Measurements from ENCODE around the gene ATP5MC3.
A peak's percentile ranks its signal among the peaks of the same experiment; 100 is the strongest.

Gene ATP5MC3

DNA sequence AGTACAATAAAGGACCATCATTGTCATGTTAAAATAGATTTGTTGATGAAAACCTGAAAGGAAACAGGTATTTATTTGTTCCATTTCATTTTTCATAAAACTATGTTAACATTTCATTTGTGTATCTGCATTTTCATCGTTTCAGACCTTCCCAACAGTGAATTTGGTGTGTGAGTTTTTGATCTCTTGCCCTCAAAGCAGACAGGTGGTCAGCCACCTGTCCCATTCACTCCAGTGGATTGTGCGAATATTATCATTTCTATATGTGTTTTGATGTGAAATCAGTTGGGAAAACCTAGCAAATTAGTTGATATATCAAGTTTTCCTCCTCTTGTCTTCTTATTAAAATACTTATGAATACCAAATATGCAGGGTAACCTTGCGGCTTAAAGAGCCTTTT is 25.4 kb upstream of the ATP5MC3 start:
- ChIA-PET POLR2A (no interaction called here), CTCF (interaction anchor here (1.3 kb wide), 1 partner anchor 12 kb away, joined by 4 read pairs; no protein-coding TSS in a partner anchor)
- Histone ChIP-seq H3K4me3 (ENCODE audit: control insufficient read depth in 1 of 7, extremely low read depth in 1 of 7, insufficient read depth in 4 of 7, low read depth in 2 of 7, low read length in 6 of 7) (no peak overlapping the region), H3K27ac (ENCODE audit: insufficient read depth in 1 of 2, low read depth in 1 of 2, low read length in 2 of 2, poor library complexity in 1 of 2, severe bottlenecking in 2 of 2) (no peak overlapping the region), H3K4me1 (ENCODE audit: control extremely low read depth in 1 of 4, control insufficient read depth in 4 of 4, insufficient read depth in 4 of 4, low read length in 3 of 4) (no peaks in the 10 kb centered on the region), H3K9me3 (ENCODE audit: control extremely low read depth in 1 of 5, control insufficient read depth in 4 of 5, insufficient read depth in 2 of 5, low read depth in 1 of 5, low read length in 4 of 5) (no peaks in the 10 kb centered on the region), H3K36me3 (ENCODE audit: control insufficient read depth in 4 of 4, insufficient read depth in 4 of 4, low read length in 3 of 4) (no peaks in the 10 kb centered on the region), H3K27me3 (replicated peaks in 2 of 5; ENCODE audit: control insufficient read depth in 4 of 5, insufficient read depth in 5 of 5, low read length in 4 of 5) (peaks cover 0 to 5% (median 0%) of the 10 kb centered on the region in 5 experiments)
- no peak for DNase-seq
- no CpG with 5 or more reads among the region's 3 CpGs for WGBS (ENCODE audit: insufficient coverage)

DNA sequence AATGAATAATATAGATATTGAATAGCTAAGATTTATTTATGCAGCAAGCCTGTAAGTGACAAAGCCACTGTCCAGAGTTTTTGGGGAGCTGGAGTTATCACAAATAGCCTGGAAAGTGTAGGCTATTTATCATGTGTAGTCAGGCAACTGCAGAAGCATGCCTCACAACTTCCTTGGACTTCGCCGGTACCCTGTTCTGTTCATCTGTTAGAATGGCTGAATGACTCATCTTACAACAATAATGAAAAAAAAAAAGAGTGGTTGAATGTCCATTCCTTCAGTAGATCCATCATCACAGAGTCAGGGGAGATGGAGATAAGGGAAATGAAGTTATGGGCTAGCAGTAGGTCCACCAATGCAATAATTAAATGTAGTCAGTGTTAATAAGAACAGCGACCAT is 24.0 kb upstream of the ATP5MC3 start:
- ChIA-PET CTCF (interaction anchor here (2.4 to 2.5 kb wide), 2 partner anchors 36 to 77 kb away, joined by 5 to 9 read pairs; no protein-coding TSS in a partner anchor), POLR2A (interaction anchor here (0.6 kb wide), 1 partner anchor 106 kb away, joined by 3 read pairs; no protein-coding TSS in a partner anchor)
- Histone ChIP-seq H3K36me3 (ENCODE audit: control insufficient read depth in 4 of 4, insufficient read depth in 4 of 4, low read length in 3 of 4) (no peaks in the 10 kb centered on the region), H3K27me3 (replicated peaks in 2 of 5; ENCODE audit: control insufficient read depth in 4 of 5, insufficient read depth in 5 of 5, low read length in 4 of 5) (peaks cover 0 to 8% (median 0%) of the 10 kb centered on the region in 5 experiments), H3K4me1 (ENCODE audit: control extremely low read depth in 1 of 4, control insufficient read depth in 4 of 4, insufficient read depth in 4 of 4, low read length in 3 of 4) (no peaks in the 10 kb centered on the region), H3K9me3 (ENCODE audit: control extremely low read depth in 1 of 5, control insufficient read depth in 4 of 5, insufficient read depth in 2 of 5, low read depth in 1 of 5, low read length in 4 of 5) (no peaks in the 10 kb centered on the region), H3K27ac (ENCODE audit: insufficient read depth in 1 of 2, low read depth in 1 of 2, low read length in 2 of 2, poor library complexity in 1 of 2, severe bottlenecking in 2 of 2) (no peak overlapping the region), H3K4me3 (ENCODE audit: control insufficient read depth in 1 of 7, extremely low read depth in 1 of 7, insufficient read depth in 4 of 7, low read depth in 2 of 7, low read length in 6 of 7) (no peak overlapping the region)
- no CpG with 5 or more reads among the region's 3 CpGs for WGBS (ENCODE audit: insufficient coverage)
- no peak for DNase-seq

DNA sequence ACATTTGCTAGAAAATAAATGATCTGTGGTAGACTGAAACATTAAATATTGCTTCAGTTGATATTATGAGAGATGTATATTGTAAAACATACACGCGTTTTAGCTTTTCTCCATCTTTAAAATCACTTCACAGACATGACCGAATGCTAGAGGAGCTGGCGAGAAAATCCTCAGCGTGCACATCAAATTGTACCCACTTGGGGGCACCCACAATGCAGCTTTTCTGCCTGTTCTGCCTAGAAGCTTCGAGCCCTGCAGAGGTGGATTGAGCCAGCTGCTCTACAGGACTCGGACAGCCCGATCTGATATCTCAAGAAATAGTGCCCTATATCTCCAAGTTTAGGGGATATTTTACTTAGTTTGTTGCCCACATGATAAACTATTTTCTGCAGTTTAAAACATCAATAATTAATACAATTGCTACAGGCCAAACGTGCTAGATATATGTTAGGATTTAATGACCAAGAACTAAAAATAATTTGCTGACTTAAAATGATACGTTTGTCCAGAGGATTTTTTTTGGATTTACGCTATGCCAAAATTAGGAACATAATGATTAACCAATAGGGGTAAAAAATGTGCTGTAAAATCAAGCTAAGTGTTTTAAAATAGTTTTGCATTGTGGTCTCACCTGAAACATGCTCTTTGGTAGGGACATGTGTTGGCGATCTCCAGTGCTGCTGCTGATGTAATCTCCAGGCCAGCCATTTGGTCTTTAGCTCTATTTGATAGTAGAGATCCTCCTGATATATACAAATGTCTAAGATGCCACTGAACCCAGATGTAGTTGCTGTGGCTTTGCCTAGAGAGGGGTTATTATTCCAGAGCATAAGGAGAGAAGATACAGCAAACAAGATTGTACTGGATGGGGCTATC is 22.3 kb upstream of the ATP5MC3 start:
- ChIA-PET CTCF (interaction anchor here (0.9 to 2.5 kb wide), 6 partner anchors 9 to 455 kb away, joined by 3 to 9 read pairs (median 5); no protein-coding TSS in a partner anchor), POLR2A (no interaction called here)
- Histone ChIP-seq H3K4me3 (ENCODE audit: control insufficient read depth in 1 of 7, extremely low read depth in 1 of 7, insufficient read depth in 4 of 7, low read depth in 2 of 7, low read length in 6 of 7) (no peak overlapping the region), H3K27ac (ENCODE audit: insufficient read depth in 1 of 2, low read depth in 1 of 2, low read length in 2 of 2, poor library complexity in 1 of 2, severe bottlenecking in 2 of 2) (no peak overlapping the region), H3K27me3 (replicated peaks in 2 of 5; ENCODE audit: control insufficient read depth in 4 of 5, insufficient read depth in 5 of 5, low read length in 4 of 5) (peaks cover 0 to 8% (median 0%) of the 10 kb centered on the region in 5 experiments), H3K4me1 (ENCODE audit: control extremely low read depth in 1 of 4, control insufficient read depth in 4 of 4, insufficient read depth in 4 of 4, low read length in 3 of 4) (no peaks in the 10 kb centered on the region), H3K9me3 (ENCODE audit: control extremely low read depth in 1 of 5, control insufficient read depth in 4 of 5, insufficient read depth in 2 of 5, low read depth in 1 of 5, low read length in 4 of 5) (peaks cover 0 to 3% (median 0%) of the 10 kb centered on the region in 5 experiments), H3K36me3 (ENCODE audit: control insufficient read depth in 4 of 4, insufficient read depth in 4 of 4, low read length in 3 of 4) (no peaks in the 10 kb centered on the region)
- peak; percentile 41 to 65 (median 56) for DNase-seq
- 42% methylated on average over 9 of the region's 12 CpGs for WGBS (ENCODE audit: insufficient coverage)

DNA sequence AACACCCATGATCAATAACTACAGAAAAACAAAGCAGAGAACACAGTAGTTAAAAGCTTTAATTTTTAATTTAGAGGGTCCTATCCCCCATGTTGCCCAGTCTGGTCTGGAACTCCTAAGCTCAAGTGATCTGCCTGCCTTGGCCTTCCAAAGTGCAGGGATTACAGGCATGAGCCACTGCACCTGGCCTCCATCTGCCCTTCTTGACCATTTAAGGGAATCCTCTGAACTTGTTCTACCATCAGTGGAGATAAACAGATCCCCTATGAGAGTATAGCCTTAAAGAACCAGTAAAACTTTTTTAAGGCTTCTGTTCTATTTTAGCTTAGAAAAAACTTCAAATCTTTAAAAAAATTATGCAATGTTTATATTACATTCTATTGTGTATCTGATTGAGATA is 13.5 kb upstream of the ATP5MC3 start:
- H3K4me3 ChIP-seq (ENCODE audit: control insufficient read depth in 1 of 7, extremely low read depth in 1 of 7, insufficient read depth in 4 of 7, low read depth in 2 of 7, low read length in 6 of 7) = no peak overlapping the region
- H3K4me1 ChIP-seq (ENCODE audit: control extremely low read depth in 1 of 4, control insufficient read depth in 4 of 4, insufficient read depth in 4 of 4, low read length in 3 of 4) = no peaks in the 10 kb centered on the region
- H3K36me3 ChIP-seq (ENCODE audit: control insufficient read depth in 4 of 4, insufficient read depth in 4 of 4, low read length in 3 of 4) = no peaks in the 10 kb centered on the region
- no peak for DNase-seq
- ChIA-PET POLR2A (no interaction called here), CTCF (interaction anchor here (1.2 to 1.8 kb wide), 3 partner anchors 9 to 12 kb away, joined by 4 to 5 read pairs (median 4); no protein-coding TSS in a partner anchor)
- H3K27me3 ChIP-seq (replicated peaks in 2 of 5; ENCODE audit: control insufficient read depth in 4 of 5, insufficient read depth in 5 of 5, low read length in 4 of 5) = peaks cover 0 to 5% (median 0%) of the 10 kb centered on the region in 5 experiments
- H3K27ac ChIP-seq (ENCODE audit: insufficient read depth in 1 of 2, low read depth in 1 of 2, low read length in 2 of 2, poor library complexity in 1 of 2, severe bottlenecking in 2 of 2) = no peak overlapping the region
- peaks cover 0 to 5% (median 0%) of the 10 kb centered on the region in 5 experiments for H3K9me3 ChIP-seq (ENCODE audit: control extremely low read depth in 1 of 5, control insufficient read depth in 4 of 5, insufficient read depth in 2 of 5, low read depth in 1 of 5, low read length in 4 of 5)

DNA sequence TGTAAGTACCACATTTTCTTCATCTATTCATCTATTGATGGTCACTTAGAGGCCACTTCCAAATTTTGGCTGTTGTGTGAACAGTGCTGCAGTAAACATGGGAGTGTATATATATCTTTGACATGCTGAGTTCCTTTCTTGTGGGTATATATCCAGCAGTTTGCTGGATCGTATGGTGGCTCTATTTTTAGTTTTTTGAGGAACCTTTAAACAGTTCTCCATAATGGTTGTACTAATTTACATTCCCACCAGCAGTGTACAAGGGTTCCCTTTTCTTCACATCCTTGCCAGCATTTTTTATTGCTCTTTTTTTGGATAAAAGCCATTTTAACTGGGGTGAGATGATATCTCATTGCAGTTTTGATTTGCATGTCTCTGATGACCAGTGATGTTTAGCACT is 7.3 kb upstream of the ATP5MC3 start:
- peaks cover 0 to 2% (median 0%) of the 10 kb centered on the region in 4 experiments for H3K4me1 ChIP-seq (ENCODE audit: control extremely low read depth in 1 of 4, control insufficient read depth in 4 of 4, insufficient read depth in 4 of 4, low read length in 3 of 4)
- H3K27ac ChIP-seq (ENCODE audit: insufficient read depth in 1 of 2, low read depth in 1 of 2, low read length in 2 of 2, poor library complexity in 1 of 2, severe bottlenecking in 2 of 2) = no peak overlapping the region
- DNase-seq = no peak
- no peaks in the 10 kb centered on the region for H3K36me3 ChIP-seq (ENCODE audit: control insufficient read depth in 4 of 4, insufficient read depth in 4 of 4, low read length in 3 of 4)
- H3K4me3 ChIP-seq (ENCODE audit: control insufficient read depth in 1 of 7, extremely low read depth in 1 of 7, insufficient read depth in 4 of 7, low read depth in 2 of 7, low read length in 6 of 7) = no peak overlapping the region
- no CpG with 5 or more reads among the region's 1 CpG for WGBS (ENCODE audit: insufficient coverage)
- peaks cover 0 to 5% (median 0%) of the 10 kb centered on the region in 5 experiments for H3K9me3 ChIP-seq (ENCODE audit: control extremely low read depth in 1 of 5, control insufficient read depth in 4 of 5, insufficient read depth in 2 of 5, low read depth in 1 of 5, low read length in 4 of 5)
- H3K27me3 ChIP-seq (replicated peaks in 2 of 5; ENCODE audit: control insufficient read depth in 4 of 5, insufficient read depth in 5 of 5, low read length in 4 of 5) = no peaks in the 10 kb centered on the region
- ChIA-PET POLR2A (no interaction called here), CTCF (no interaction called here)

DNA sequence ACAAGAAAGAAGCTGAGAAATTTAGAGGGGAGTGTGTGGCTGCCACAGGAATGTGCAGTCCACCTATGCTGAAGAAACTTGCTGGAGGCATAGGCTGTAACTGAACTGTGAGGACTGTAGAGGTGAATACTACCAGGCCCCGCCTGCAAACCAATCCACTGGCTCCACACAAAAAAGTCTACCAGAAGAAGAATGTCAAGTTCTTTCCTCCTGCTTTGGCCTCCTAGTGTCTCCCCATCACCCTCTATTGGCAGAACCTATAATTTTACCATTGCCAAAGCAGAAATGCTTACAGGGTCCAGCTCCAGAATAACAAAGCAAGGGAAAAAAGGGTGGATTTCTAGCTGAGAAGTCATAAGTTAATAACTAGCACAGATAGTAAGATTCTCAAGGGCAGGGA is 5.9 kb upstream of the ATP5MC3 start:
- peak; percentile 31 to 64 (median 54) for DNase-seq
- ChIA-PET CTCF (interaction anchor here (0.7 to 1.7 kb wide), 2 partner anchors 64 to 82 kb away, joined by 3 to 4 read pairs; no protein-coding TSS in a partner anchor), POLR2A (no interaction called here)
- H3K4me3 ChIP-seq (ENCODE audit: control insufficient read depth in 1 of 7, extremely low read depth in 1 of 7, insufficient read depth in 4 of 7, low read depth in 2 of 7, low read length in 6 of 7) = no peak overlapping the region
- H3K4me1 ChIP-seq (ENCODE audit: control extremely low read depth in 1 of 4, control insufficient read depth in 4 of 4, insufficient read depth in 4 of 4, low read length in 3 of 4) = peaks cover 0 to 2% (median under 1%) of the 10 kb centered on the region in 4 experiments
- no peak overlapping the region for H3K27ac ChIP-seq (ENCODE audit: insufficient read depth in 1 of 2, low read depth in 1 of 2, low read length in 2 of 2, poor library complexity in 1 of 2, severe bottlenecking in 2 of 2)
- WGBS (ENCODE audit: insufficient coverage) = no CpG with 5 or more reads among the region's 1 CpG
- H3K27me3 ChIP-seq (replicated peaks in 2 of 5; ENCODE audit: control insufficient read depth in 4 of 5, insufficient read depth in 5 of 5, low read length in 4 of 5) = no peaks in the 10 kb centered on the region
- H3K9me3 ChIP-seq (ENCODE audit: control extremely low read depth in 1 of 5, control insufficient read depth in 4 of 5, insufficient read depth in 2 of 5, low read depth in 1 of 5, low read length in 4 of 5) = peaks cover 0 to 2% (median 0%) of the 10 kb centered on the region in 5 experiments
- H3K36me3 ChIP-seq (ENCODE audit: control insufficient read depth in 4 of 4, insufficient read depth in 4 of 4, low read length in 3 of 4) = no peaks in the 10 kb centered on the region

DNA sequence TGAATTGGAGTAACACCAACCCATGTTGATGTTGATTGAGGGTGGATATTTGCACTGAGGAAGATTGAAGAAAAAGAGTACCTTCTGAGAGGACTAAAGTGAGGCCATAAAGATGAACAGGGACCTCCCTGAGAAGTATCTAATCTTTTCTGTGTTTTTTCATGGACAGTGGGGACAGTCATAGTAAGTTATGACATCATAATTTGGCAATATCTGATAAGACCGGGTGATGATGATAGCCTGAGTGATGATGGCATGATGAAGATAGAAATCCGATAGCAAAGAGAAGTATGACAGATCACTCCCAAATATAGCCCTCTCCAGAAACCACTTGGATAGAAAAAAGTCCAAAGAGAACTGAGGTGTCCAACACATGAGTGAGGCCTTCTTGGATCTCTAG is 2.2 kb upstream of the ATP5MC3 start:
- Histone ChIP-seq H3K27me3 (replicated peaks in 2 of 5; ENCODE audit: control insufficient read depth in 4 of 5, insufficient read depth in 5 of 5, low read length in 4 of 5) (no peaks in the 10 kb centered on the region), H3K4me3 (ENCODE audit: control insufficient read depth in 1 of 7, extremely low read depth in 1 of 7, insufficient read depth in 4 of 7, low read depth in 2 of 7, low read length in 6 of 7) (no peak overlapping the region), H3K36me3 (ENCODE audit: control insufficient read depth in 4 of 4, insufficient read depth in 4 of 4, low read length in 3 of 4) (peaks cover 2 to 13% (median 6%) of the 10 kb centered on the region in 4 experiments), H3K27ac (ENCODE audit: insufficient read depth in 1 of 2, low read depth in 1 of 2, low read length in 2 of 2, poor library complexity in 1 of 2, severe bottlenecking in 2 of 2) (no peak overlapping the region), H3K4me1 (ENCODE audit: control extremely low read depth in 1 of 4, control insufficient read depth in 4 of 4, insufficient read depth in 4 of 4, low read length in 3 of 4) (peaks cover 9 to 21% (median 15%) of the 10 kb centered on the region in 4 experiments), H3K9me3 (ENCODE audit: control extremely low read depth in 1 of 5, control insufficient read depth in 4 of 5, insufficient read depth in 2 of 5, low read depth in 1 of 5, low read length in 4 of 5) (no peaks in the 10 kb centered on the region)
- DNase-seq = no peak
- WGBS (ENCODE audit: insufficient coverage) = 100% methylated on average over 1 of the region's 2 CpGs
- ChIA-PET CTCF (no interaction called here), POLR2A (no interaction called here)
